ENCODE results near the gene JAZF1.

- TF ChIP-seq CTCF (IDR thresholded peaks at IDR 0.05 in 4 of 5, conservative IDR thresholded peaks at IDR 0.05 in 1 of 5) (no peak), POLR2A (IDR thresholded peaks at IDR 0.05) (no peak)
Observed at GRCh38 chr7:27876756-27877155, 303.8 kb downstream of the JAZF1 start.
